GM12891 (cell line): ENCODE data around the gene NPIPB12. TPM values are rescaled to one million over a fixed set of nuclear protein-coding genes. Genes with fewer than 3 reads are reported as not detected.
"Not testable (repeated sequence)": the region's sequence is repeated elsewhere in the genome, so short reads cannot be mapped to it uniquely, and the experiment has no call there.

Experiments used
- DNase-seq: peaks from one replicate; pipeline ENCODE4 v3.0.0; 2011; ENCODE audit warnings: low spot score; ENCODE audit not compliant: insufficient read length
- FAIRE-seq: peaks from 2 replicates; lab custom pipeline; 2011; peaks lifted over from hg19 to GRCh38; lab: Jason Lieb, UNC
- polyA plus RNA-seq: library from polyadenylated mRNA; unstranded; fragments of >200 nt; gene quantifications from one replicate; pipeline ENCODE4 v1.2.1, GENCODE V29; 2012; ENCODE audit warnings: low read depth, missing spikeins, inconsistent platforms; ENCODE audit not compliant: missing spikeins

Gene NPIPB12
- polyA plus RNA-seq = 26.5 TPM

- FAIRE-seq, DNase-seq: not testable (repeated sequence)
Measured at GRCh38 chr16:29506308-29506707, at the start of gene NPIPB12. NPIPB12 (minus strand) TSS chr16:29506408.

GRCh38 chr16:29521520-29521919, 15.3 kb upstream of the NPIPB12 start:
- DNase-seq, FAIRE-seq: not testable (repeated sequence)

- not testable (repeated sequence) for DNase-seq, FAIRE-seq
Measured at GRCh38 chr16:29482276-29482675, 23.9 kb downstream of the NPIPB12 start.

- FAIRE-seq, DNase-seq: not testable (repeated sequence)
Measured at GRCh38 chr16:29472065-29472464, 34.1 kb downstream of the NPIPB12 start.

- not testable (repeated sequence) for FAIRE-seq, DNase-seq
Measured at GRCh38 chr16:29469660-29470059, 36.5 kb downstream of the NPIPB12 start.

GRCh38 chr16:29467654-29468366, 38.4 kb downstream of the NPIPB12 start:
- not testable (repeated sequence) for DNase-seq, FAIRE-seq

- DNase-seq, FAIRE-seq: not testable (repeated sequence)
Measured at GRCh38 chr16:29466904-29467303, 39.3 kb downstream of the NPIPB12 start.

- not testable (repeated sequence) for DNase-seq, FAIRE-seq
Measured at GRCh38 chr16:29465985-29466824, 40.0 kb downstream of the NPIPB12 start.

- not testable (repeated sequence) for DNase-seq, FAIRE-seq
Measured at GRCh38 chr16:29460647-29461030, 45.6 kb downstream of the NPIPB12 start.

- DNase-seq, FAIRE-seq: not testable (repeated sequence)
Measured at GRCh38 chr16:29459706-29460646, 46.2 kb downstream of the NPIPB12 start, which contains the start of gene SULT1A4. SULT1A4 (plus strand) TSS chr16:29459913; CDS start chr16:29461386, 1,473 bp downstream.

- FAIRE-seq, DNase-seq: not testable (repeated sequence)
Measured at GRCh38 chr16:29457660-29458059, 48.5 kb downstream of the NPIPB12 start.

- DNase-seq = not testable (repeated sequence)
- peak; percentile 86 for FAIRE-seq
Measured at GRCh38 chr16:29454828-29455227, 51.4 kb downstream of the NPIPB12 start.

GRCh38 chr16:29454269-29454668, 51.9 kb downstream of the NPIPB12 start, which contains the start of the genes BOLA2 and SLX1B:
BOLA2 (minus strand) TSS chr16:29454351; CDS start chr16:29454253, 98 bp downstream.
SLX1B (plus strand) TSS chr16:29454533.
- not testable (repeated sequence) for DNase-seq
- peak; percentile 100 for FAIRE-seq

- DNase-seq, FAIRE-seq: not testable (repeated sequence)
Measured at GRCh38 chr16:29453754-29454153, 52.5 kb downstream of the NPIPB12 start.
